Measurements from ENCODE around the gene RAB40C.

Gene RAB40C

DNA sequence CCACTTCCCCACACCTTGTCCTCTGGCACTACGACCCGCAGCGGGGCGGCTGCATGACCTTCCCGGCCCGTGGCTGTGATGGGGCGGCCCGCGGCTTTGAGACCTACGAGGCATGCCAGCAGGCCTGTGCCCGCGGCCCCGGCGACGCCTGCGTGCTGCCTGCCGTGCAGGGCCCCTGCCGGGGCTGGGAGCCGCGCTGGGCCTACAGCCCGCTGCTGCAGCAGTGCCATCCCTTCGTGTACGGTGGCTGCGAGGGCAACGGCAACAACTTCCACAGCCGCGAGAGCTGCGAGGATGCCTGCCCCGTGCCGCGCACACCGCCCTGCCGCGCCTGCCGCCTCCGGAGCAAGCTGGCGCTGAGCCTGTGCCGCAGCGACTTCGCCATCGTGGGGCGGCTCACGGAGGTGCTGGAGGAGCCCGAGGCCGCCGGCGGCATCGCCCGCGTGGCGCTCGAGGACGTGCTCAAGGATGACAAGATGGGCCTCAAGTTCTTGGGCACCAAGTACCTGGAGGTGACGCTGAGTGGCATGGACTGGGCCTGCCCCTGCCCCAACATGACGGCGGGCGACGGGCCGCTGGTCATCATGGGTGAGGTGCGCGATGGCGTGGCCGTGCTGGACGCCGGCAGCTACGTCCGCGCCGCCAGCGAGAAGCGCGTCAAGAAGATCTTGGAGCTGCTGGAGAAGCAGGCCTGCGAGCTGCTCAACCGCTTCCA is 43.6 kb downstream of the RAB40C start:
- no CpG with 5 or more reads among the region's 74 CpGs for WGBS (ENCODE audit: insufficient coverage, insufficient read length)
- peaks cover 15% of the 10 kb centered on the region for H3K4me1 ChIP-seq (ENCODE audit: control insufficient read depth, insufficient read depth, low read length)
- H3K4me3 ChIP-seq (ENCODE audit: low read length), result no peak overlapping the region
- no peak overlapping the region for H3K27ac ChIP-seq (ENCODE audit: low read length)
- H3K27me3 ChIP-seq (ENCODE audit: control insufficient read depth, insufficient read depth, low read length), result no peaks in the 10 kb centered on the region
- no peak for DNase-seq (ENCODE audit: low read depth, low spot score)
- H3K9me3 ChIP-seq (ENCODE audit: control insufficient read depth, insufficient read depth, low read length), result no peaks in the 10 kb centered on the region
- peaks cover 17% of the 10 kb centered on the region for H3K36me3 ChIP-seq (ENCODE audit: control insufficient read depth, insufficient read depth, low read length)

DNA sequence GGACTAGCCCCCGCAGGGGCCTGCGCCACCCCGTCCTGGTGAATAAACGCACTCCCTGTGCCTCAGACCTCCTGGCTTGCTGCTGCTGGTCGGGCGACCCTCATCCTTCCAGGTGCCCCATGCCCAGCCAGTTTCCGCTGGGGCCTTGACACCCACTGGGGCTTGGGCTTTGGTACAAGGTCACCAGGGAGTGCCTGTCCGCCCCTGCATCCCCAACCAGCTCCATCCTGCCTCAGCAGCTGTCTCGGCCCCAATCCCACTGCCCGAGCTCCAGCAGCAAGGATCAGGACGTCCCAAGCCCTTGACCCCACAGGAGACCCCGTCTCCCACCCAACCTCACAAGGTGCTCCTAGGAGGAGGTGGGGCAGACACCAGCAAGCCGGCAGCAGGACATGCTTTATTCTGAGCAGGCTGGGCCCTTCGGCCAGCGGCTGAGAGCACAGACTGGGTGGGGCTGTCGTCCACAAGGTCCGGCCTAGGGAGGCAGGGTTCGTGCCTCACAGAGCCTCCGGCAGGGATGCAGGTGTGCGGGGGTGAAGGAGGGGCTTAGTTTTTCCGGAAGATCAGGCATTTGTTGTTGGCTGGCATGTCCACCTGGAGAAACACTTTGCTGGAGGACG is 44.3 kb downstream of the RAB40C start:
- Histone ChIP-seq H3K4me1 (ENCODE audit: control insufficient read depth, insufficient read depth, low read length) (peaks cover 14% of the 10 kb centered on the region), H3K36me3 (ENCODE audit: control insufficient read depth, insufficient read depth, low read length) (peaks cover 16% of the 10 kb centered on the region)
- no CpG with 5 or more reads among the region's 22 CpGs for WGBS (ENCODE audit: insufficient coverage, insufficient read length)

DNA sequence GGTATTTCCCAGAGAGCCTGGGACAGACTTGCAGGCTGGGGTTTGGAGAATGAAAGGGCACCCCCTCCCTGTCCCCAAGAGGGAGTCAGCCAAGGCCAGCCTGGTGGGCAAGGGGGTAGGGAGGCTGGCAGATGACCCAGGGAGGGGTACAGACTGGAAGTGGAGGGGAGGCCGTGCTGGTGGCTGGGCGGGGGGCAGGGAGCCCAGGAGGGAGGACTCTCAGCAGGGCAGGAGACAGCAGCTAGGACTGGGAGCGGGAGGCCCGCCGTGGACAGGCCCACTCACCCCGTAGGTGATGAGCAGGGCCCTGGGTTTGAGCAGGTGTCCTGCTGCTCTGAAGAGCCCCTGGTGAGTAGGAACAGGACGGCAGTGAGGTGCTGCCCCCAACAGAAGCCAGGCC is 45.1 kb downstream of the RAB40C start:
- Histone ChIP-seq H3K36me3 (ENCODE audit: control insufficient read depth, insufficient read depth, low read length) (peaks cover 16% of the 10 kb centered on the region), H3K27me3 (ENCODE audit: control insufficient read depth, insufficient read depth, low read length) (no peaks in the 10 kb centered on the region), H3K27ac (ENCODE audit: low read length) (no peak overlapping the region), H3K4me1 (ENCODE audit: control insufficient read depth, insufficient read depth, low read length) (peaks cover 11% of the 10 kb centered on the region), H3K4me3 (ENCODE audit: low read length) (no peak overlapping the region), H3K9me3 (ENCODE audit: control insufficient read depth, insufficient read depth, low read length) (no peaks in the 10 kb centered on the region)
- no peak for DNase-seq (ENCODE audit: low read depth, low spot score)
- no CpG with 5 or more reads among the region's 7 CpGs for WGBS (ENCODE audit: insufficient coverage, insufficient read length)

More for the DNA sequence above, 44.3 kb downstream of the RAB40C start:
- DNase-seq (ENCODE audit: low read depth, low spot score), result no peak
- Histone ChIP-seq H3K4me3 (ENCODE audit: low read length) (no peak overlapping the region), H3K27ac (ENCODE audit: low read length) (no peak overlapping the region), H3K9me3 (ENCODE audit: control insufficient read depth, insufficient read depth, low read length) (no peaks in the 10 kb centered on the region), H3K27me3 (ENCODE audit: control insufficient read depth, insufficient read depth, low read length) (no peaks in the 10 kb centered on the region)

DNA sequence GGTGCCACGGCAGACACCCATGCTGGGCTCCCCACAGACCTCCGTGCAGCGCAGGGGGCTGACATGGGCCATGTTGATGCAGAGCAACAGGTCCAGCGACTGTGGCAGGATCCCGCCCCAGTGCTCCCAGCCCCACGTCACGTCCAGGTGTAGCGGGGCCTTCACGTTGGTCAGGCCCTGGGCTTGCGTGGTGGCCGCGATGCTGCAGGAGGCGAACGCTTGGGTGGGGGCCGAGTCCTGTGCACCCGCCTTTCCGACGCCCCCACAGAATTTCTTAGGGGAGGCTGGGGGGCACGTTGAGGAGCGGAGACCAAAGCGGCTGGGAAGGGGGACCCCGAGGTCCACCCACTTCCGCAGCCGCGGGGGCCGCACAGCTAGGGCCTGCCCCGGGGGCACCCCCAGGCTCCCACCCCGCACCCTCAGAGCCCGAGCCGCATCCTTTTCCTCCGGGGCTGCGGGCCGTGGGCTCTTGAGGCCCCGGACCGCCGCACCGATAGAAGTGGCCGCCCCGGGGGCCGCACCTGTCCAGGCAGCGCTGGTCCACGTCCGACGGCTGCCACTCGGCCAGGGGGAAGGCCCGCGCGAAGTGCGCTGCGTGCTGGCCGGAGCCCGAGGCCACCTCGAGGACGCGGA is 45.8 kb downstream of the RAB40C start:
- no peaks in the 10 kb centered on the region for H3K27me3 ChIP-seq (ENCODE audit: control insufficient read depth, insufficient read depth, low read length)
- no CpG with 5 or more reads among the region's 55 CpGs for WGBS (ENCODE audit: insufficient coverage, insufficient read length)
- no peaks in the 10 kb centered on the region for H3K9me3 ChIP-seq (ENCODE audit: control insufficient read depth, insufficient read depth, low read length)
- no peak overlapping the region for H3K27ac ChIP-seq (ENCODE audit: low read length)
- H3K36me3 ChIP-seq (ENCODE audit: control insufficient read depth, insufficient read depth, low read length), result peaks cover 16% of the 10 kb centered on the region
- no peak for DNase-seq (ENCODE audit: low read depth, low spot score)
- peaks cover 6% of the 10 kb centered on the region for H3K4me1 ChIP-seq (ENCODE audit: control insufficient read depth, insufficient read depth, low read length)
- peak overlapping the region; percentile 78 for H3K4me3 ChIP-seq (ENCODE audit: low read length)

DNA sequence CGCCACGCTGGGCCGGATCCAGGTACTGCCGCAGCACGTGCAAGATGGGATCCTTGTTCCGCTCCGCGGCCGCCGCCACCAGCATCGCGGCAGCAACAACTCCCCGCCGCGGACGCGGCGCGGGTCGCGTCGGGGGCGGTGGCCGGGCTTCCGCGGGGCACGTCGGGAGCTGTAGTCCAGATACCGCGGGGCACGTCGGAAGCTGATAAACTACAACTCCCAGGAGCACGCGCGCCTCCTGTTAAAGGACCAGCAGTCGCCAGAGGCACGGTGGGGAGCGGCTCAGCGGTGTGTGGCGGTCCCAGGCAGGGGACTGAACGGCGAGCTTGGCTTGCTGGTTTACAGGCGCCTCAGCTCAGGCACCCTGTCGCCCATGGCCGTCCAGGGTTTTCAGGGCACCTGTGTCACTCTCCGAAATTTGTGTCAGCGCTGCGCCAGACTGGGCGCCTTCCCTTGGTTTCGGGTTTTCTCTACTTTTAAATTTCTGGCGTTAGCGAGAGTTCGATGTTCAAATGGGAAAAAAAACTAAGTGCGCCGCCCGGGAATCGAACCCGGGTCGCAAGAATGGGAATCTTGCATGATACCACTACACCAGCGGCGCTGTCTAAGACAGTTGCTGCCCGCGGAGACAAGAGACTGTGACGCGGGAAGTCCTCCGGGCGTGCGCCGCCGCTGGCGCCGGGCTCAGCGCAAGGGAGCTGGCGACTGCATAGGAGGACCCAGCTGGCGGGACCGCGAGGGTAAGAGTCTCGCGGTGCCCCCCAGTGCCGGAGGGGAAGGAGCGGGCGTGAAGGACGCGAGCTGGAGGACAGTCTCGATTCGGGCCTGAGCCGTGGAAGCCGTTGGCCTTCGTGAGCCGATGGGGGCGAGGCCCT is 46.6 kb downstream of the RAB40C start, which contains the start of gene METTL26:
TSS of gene METTL26 (minus strand) at position 100 of the 875 bp plus-strand sequence. CDS start at position 85, 15 bp downstream.
- Histone ChIP-seq H3K4me3 (ENCODE audit: low read length) (peak within 1 kb of the TSS; percentile 78), H3K27me3 (ENCODE audit: control insufficient read depth, insufficient read depth, low read length) (no peaks in the 10 kb centered on the region), H3K4me1 (ENCODE audit: control insufficient read depth, insufficient read depth, low read length) (peaks cover 6% of the 10 kb centered on the region), H3K9me3 (ENCODE audit: control insufficient read depth, insufficient read depth, low read length) (no peaks in the 10 kb centered on the region), H3K36me3 (ENCODE audit: control insufficient read depth, insufficient read depth, low read length) (peaks cover 16% of the 10 kb centered on the region), H3K27ac (ENCODE audit: low read length) (no peak within 1 kb of the TSS)
- WGBS (ENCODE audit: insufficient coverage, insufficient read length), result no CpG with 5 or more reads among the region's 91 CpGs
- peak; percentile 75 for DNase-seq (ENCODE audit: low read depth, low spot score)

DNA sequence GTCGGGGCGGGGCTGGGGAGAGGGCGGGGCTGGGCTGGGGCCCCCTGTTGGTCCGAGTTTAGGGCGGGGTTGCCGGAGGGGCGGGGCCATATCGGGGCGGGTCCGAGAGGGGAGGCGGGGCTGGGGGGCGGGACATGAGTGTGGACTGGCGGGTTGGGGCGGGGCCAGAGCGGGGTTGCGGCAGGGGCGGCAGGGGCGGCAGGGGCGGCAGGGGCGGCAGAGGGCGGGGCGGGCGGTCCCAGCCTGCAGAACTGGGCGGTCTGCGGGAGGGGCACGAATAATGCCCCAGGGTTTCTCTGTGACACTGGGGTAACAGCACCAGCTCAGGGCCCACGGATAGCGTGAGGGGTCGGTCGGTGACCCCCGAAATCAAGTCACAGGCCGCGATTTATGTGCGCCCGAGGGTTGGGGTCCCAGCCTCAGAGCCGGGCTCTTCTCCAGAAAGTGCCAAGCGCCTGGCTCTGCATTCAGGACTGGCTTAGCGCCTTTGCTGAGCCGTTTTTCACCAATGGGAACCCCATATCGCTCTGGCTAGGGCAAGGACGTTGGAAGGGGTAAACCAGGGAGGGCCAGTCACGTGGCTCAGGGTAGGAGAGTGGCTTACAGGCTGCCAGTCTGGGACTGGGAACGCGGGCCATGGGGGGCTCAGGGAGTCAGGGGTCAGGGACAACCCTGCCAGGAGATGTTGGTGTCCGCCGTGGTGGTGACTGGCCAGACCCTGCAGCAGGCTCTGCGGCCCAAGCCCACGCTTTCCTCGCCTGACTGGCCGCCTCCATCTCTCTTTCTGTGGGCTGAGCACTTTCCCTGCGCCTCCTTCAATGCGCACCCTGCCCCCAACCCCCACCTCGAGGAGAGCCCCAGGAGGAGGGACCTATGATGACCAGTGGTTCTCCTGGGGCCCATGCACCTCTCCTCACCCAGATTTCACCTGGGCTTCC is 47.5 kb downstream of the RAB40C start:
- Histone ChIP-seq H3K27me3 (ENCODE audit: control insufficient read depth, insufficient read depth, low read length) (no peaks in the 10 kb centered on the region), H3K4me3 (ENCODE audit: low read length) (peak overlapping the region; percentile 78; the same call in 1 of the 2 replicates), H3K4me1 (ENCODE audit: control insufficient read depth, insufficient read depth, low read length) (peaks cover 6% of the 10 kb centered on the region), H3K27ac (ENCODE audit: low read length) (no peak overlapping the region), H3K36me3 (ENCODE audit: control insufficient read depth, insufficient read depth, low read length) (peaks cover 16% of the 10 kb centered on the region), H3K9me3 (ENCODE audit: control insufficient read depth, insufficient read depth, low read length) (no peaks in the 10 kb centered on the region)
- no CpG with 5 or more reads among the region's 53 CpGs for WGBS (ENCODE audit: insufficient coverage, insufficient read length)
- DNase-seq (ENCODE audit: low read depth, low spot score), result no peak

DNA sequence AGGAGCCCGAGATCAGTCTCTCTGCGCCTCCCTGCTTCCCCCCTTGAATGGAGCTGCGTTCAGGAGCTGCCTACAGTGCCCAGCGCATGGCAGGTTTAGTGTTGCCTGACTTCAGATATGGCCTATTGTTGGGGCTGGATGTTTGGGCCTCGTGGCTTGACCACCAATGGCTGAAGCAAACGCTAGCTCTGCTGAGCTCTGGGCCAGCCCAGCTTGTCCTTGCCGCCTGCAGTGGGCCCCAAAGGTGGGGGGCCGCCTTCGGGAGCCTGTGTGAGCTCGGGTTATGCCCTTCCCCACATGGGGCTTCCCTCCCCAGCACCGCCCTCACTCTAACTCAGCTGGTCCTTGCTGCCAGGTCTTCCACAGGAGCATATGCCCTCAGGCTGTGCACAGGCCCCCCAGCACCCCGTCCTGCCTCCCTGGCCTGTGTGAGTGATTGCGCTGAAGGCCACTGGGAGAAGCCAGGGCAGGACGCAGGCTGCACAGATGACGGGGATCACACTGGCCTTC is 48.2 kb downstream of the RAB40C start:
- DNase-seq (ENCODE audit: low read depth, low spot score), result no peak
- H3K27ac ChIP-seq (ENCODE audit: low read length), result no peak overlapping the region
- H3K9me3 ChIP-seq (ENCODE audit: control insufficient read depth, insufficient read depth, low read length), result no peaks in the 10 kb centered on the region
- H3K27me3 ChIP-seq (ENCODE audit: control insufficient read depth, insufficient read depth, low read length), result no peaks in the 10 kb centered on the region
- peaks cover 6% of the 10 kb centered on the region for H3K4me1 ChIP-seq (ENCODE audit: control insufficient read depth, insufficient read depth, low read length)
- no peak overlapping the region for H3K4me3 ChIP-seq (ENCODE audit: low read length)
- peaks cover 11% of the 10 kb centered on the region for H3K36me3 ChIP-seq (ENCODE audit: control insufficient read depth, insufficient read depth, low read length)
- no CpG with 5 or more reads among the region's 15 CpGs for WGBS (ENCODE audit: insufficient coverage, insufficient read length)

DNA sequence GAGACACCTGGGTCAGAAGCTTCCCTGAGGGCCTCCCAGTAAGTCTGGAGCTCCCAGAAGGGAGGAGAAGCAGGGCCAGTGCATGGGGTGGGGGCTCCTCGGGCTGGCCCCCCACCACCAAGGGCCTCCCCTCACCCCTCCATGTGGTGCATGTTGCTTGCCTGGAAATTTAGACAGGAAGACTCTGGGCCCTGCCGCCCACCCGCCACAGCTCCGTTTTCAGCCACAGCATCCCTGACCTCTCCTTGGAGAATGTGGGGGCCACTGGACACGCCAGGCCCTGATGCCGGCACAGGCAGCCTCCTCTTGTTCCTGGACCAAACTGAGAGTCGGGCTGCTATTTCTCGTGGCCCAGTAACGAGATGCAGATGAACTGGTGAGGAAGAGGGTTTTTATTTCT is 49.0 kb downstream of the RAB40C start:
- WGBS (ENCODE audit: insufficient coverage, insufficient read length), result no CpG with 5 or more reads among the region's 9 CpGs
- no peaks in the 10 kb centered on the region for H3K27me3 ChIP-seq (ENCODE audit: control insufficient read depth, insufficient read depth, low read length)
- H3K4me3 ChIP-seq (ENCODE audit: low read length), result no peak overlapping the region
- H3K36me3 ChIP-seq (ENCODE audit: control insufficient read depth, insufficient read depth, low read length), result peaks cover 6% of the 10 kb centered on the region
- no peak for DNase-seq (ENCODE audit: low read depth, low spot score)
- peaks cover 6% of the 10 kb centered on the region for H3K4me1 ChIP-seq (ENCODE audit: control insufficient read depth, insufficient read depth, low read length)
- no peaks in the 10 kb centered on the region for H3K9me3 ChIP-seq (ENCODE audit: control insufficient read depth, insufficient read depth, low read length)
- no peak overlapping the region for H3K27ac ChIP-seq (ENCODE audit: low read length)

DNA sequence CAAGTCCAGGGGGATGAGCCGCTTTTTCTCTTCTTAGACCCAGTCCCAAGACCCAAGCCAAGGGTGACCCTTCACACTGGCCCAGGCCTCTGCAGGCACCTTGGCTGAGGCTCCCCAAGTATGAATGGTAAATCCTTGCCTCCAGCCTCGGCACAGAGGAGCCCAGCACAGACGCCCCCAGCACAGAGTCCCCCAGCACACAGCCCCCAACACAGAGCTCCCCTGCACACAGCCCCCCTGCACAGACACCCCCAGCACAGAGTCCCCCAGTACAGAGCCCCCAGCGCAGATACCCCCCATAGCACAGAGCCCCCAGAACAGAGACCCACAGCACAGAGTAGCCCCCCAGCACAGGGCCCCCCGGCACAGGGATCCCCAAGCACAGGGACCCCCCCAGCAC is 50.7 kb downstream of the RAB40C start:
- Histone ChIP-seq H3K4me3 (ENCODE audit: low read length) (no peak overlapping the region), H3K27ac (ENCODE audit: low read length) (no peak overlapping the region)

More for the DNA sequence above, 50.7 kb downstream of the RAB40C start:
- Histone ChIP-seq H3K27me3 (ENCODE audit: control insufficient read depth, insufficient read depth, low read length) (no peaks in the 10 kb centered on the region), H3K9me3 (ENCODE audit: control insufficient read depth, insufficient read depth, low read length) (no peaks in the 10 kb centered on the region), H3K36me3 (ENCODE audit: control insufficient read depth, insufficient read depth, low read length) (no peaks in the 10 kb centered on the region), H3K4me1 (ENCODE audit: control insufficient read depth, insufficient read depth, low read length) (peaks cover 5% of the 10 kb centered on the region)
- DNase-seq (ENCODE audit: low read depth, low spot score), result no peak
- WGBS (ENCODE audit: insufficient coverage, insufficient read length), result no CpG with 5 or more reads among the region's 5 CpGs
